C4-2B (cell line): ENCODE results near the gene RHOU.

Source experiments
- CTCF ChIP-seq: fragments of 450-650 bp; conservative IDR thresholded peaks from 2 replicates; pipeline ENCODE4 v1.5.1; 2017; ENCODE audit warnings: mild to moderate bottlenecking
- ZFX ChIP-seq: fragments of 450-650 bp; IDR thresholded peaks from 2 replicates; pipeline ENCODE4 v1.6.1; 2017

GRCh38 chr1:228778466-228778865 lies 43.2 kb downstream of the RHOU start:
- no peak for TF ChIP-seq CTCF
- no peak for TF ChIP-seq ZFX
